ENCODE results near the gene AICDA.
"Not testable (repeated sequence)": the region's sequence is repeated elsewhere in the genome, so short reads cannot be mapped to it uniquely, and the experiment has no call there.

AICDA gene

DNA sequence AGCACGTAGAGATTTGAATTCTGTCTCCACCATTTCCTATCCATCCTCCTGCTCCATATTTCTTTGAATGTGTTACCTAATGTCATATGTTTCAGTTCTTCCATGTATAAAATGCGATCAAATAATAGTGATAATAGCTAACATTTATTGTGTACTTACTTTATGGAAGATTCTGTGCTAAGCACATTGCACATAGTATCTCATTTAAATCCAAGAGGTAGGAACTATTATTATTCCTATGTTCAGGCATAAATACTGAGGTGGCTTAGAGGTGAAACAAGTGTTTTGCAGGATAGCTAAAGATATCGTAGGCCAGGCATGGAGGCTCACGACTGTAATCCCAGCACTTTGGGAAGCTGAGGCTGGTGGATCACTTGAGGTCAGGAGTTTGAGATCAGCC is 17.5 kb upstream of the AICDA start:
- Mint-ChIP-seq H3K4me3 (no peak overlapping the region), H3K36me3 (no peaks in the 10 kb centered on the region), H3K27ac (no peak overlapping the region), H3K4me1 (peaks cover 6% of the 10 kb centered on the region), H3K9me3 (no peaks in the 10 kb centered on the region)
- ATAC-seq (no peak), DNase-seq (ENCODE audit: low spot score in 2 of 2) (no peak)

DNA sequence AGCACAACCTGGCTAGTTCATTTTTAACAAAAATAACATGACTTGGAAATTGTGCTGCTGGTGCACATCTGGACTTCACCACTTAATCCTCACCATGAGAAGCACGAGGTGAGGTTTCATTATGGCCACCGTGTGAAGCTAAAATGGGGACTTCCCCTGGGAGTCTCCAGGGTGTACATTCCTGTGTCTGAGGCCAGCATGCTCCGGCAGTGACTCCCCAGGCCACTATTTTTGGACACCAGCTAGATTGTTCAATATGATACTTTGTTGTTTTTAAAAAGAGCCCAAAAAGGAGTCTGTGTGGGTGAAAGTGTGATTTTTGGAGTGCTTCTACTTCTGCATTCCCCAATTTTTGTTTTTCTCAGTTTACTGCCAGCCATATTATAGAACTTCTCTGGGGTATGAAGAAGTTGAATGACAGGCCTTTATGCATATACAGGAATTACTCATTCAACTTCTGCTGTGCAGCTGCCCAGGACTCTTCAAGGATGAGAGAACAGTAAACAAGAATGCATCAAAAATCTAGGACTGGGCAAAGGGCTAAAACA is 16.9 kb upstream of the AICDA start:
- Mint-ChIP-seq H3K9me3 (no peaks in the 10 kb centered on the region), H3K4me1 (peaks cover 6% of the 10 kb centered on the region), H3K4me3 (no peak overlapping the region), H3K36me3 (no peaks in the 10 kb centered on the region), H3K27ac (no peak overlapping the region)
- ATAC-seq = peak; percentile 59
- DNase-seq (ENCODE audit: low spot score in 2 of 2) = no peak

DNA sequence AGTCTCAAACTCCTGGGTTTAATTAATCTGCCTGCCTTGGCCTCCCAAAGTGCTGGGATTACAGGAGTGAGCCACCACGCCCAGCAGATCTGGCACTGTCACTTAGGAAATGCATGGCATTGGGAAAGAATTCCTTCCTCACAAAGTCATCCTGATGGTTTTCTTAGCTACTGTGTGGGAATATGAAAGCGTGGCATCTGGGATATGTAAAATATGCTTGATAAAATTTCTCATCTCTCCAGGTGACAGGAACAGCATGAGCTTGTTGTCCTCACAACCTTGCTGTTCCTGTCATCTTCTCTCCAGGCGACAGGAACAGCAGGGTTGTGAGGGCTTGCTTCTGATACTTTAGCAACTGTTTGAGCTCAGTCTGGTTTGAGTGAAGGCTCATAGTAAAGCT is 16.1 kb upstream of the AICDA start:
- H3K27ac Mint-ChIP-seq = no peak overlapping the region
- no peak for ATAC-seq
- H3K9me3 Mint-ChIP-seq = no peaks in the 10 kb centered on the region
- no peak for DNase-seq (ENCODE audit: low spot score in 2 of 2)
- peaks cover 6% of the 10 kb centered on the region for H3K4me1 Mint-ChIP-seq
- no peak overlapping the region for H3K4me3 Mint-ChIP-seq
- no peaks in the 10 kb centered on the region for H3K36me3 Mint-ChIP-seq

DNA sequence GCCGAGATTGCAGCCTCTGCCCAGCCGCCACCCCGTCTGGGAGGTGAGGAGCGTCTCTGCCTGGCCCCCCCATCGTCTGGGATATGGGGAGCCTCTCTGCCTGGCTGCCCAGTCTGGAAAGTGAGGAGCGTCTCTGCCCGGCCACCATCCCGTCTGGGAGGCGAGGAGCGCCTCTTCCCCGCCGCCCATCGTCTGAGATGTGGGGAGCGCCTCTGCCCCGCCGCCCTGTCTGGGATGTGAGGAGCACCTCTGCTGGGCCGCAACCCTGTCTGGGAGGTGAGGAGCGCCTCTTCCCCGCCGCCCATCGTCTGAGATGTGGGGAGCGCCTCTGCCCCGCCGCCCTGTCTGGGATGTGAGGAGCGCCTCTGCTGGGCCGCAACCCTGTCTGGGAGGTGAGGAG is 12.1 kb upstream of the AICDA start:
- not testable (repeated sequence) for ATAC-seq; DNase-seq (ENCODE audit: low spot score in 2 of 2); H3K4me1 Mint-ChIP-seq; H3K4me3 Mint-ChIP-seq; H3K36me3 Mint-ChIP-seq; H3K27ac Mint-ChIP-seq; H3K9me3 Mint-ChIP-seq

DNA sequence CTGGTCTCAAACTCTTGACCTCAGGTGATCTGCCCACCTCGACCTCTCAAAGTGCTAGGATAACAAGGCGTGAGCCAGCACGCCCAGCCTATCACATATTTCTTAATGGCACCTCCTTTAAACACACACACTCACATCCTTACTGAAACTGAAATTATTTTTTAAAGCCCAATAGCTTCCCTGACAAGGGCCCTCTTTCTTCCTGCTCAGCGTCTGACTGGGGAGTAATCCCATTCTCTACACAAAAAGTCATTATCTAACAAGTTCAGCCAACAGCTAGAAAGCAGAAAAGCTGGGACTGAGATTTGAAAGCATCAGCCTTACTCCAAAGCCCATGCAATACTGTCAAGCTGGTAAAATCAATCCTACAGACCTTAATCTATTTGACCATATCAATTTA is 10.0 kb upstream of the AICDA start:
- ATAC-seq (no peak), DNase-seq (ENCODE audit: low spot score in 2 of 2) (no peak)
- H3K36me3 Mint-ChIP-seq = no peaks in the 10 kb centered on the region
- no peak overlapping the region for H3K4me3 Mint-ChIP-seq
- H3K9me3 Mint-ChIP-seq = no peaks in the 10 kb centered on the region
- H3K27ac Mint-ChIP-seq = no peak overlapping the region
- H3K4me1 Mint-ChIP-seq = peaks cover 6% of the 10 kb centered on the region

DNA sequence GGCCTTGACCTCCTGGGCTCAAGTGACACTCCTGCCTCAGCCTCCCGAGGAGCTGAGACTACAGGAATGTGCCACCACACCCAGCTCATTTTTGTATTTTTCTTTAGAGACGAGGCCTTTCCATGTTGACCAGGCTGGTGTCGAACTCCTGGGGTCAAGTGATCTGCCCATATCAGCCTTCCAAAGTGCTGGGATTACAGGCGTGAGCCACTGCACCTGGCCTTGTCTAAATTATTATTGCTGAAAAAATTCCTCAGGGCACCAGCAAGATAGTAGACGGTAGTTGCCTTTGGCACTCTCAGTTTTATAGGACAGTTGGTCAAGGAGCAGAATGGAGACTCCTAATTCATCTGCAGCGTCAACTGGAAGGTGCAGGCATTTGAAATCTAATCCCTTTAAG is 2.5 kb upstream of the AICDA start:
- Mint-ChIP-seq H3K9me3 (no peaks in the 10 kb centered on the region), H3K27ac (no peak overlapping the region), H3K4me3 (no peak overlapping the region), H3K36me3 (no peaks in the 10 kb centered on the region), H3K4me1 (peaks cover 6% of the 10 kb centered on the region)
- no peak for ATAC-seq
- DNase-seq (ENCODE audit: low spot score in 2 of 2) = no peak

DNA sequence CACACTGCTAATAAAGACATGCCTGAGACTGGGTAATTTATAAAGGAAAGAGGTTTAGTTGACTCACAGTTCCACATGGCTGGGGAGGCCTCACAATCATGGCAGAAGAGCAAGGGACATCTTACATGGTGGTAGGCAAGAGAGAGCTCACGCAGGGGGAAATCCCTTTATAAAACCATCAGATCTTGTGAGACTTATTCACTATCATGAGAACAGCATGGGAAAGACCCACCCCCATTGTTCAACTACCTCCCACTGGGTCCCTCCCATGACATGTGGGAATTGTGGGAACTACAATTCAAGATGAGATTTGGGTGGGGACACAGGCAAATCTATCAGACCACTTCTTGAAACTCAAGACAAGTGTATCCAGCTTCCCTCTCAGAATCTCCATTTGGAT is 1.2 kb upstream of the AICDA start:
- H3K36me3 Mint-ChIP-seq; ATAC-seq; H3K4me3 Mint-ChIP-seq; H3K27ac Mint-ChIP-seq; H3K9me3 Mint-ChIP-seq; DNase-seq (ENCODE audit: low spot score in 2 of 2); H3K4me1 Mint-ChIP-seq: not testable (repeated sequence)

DNA sequence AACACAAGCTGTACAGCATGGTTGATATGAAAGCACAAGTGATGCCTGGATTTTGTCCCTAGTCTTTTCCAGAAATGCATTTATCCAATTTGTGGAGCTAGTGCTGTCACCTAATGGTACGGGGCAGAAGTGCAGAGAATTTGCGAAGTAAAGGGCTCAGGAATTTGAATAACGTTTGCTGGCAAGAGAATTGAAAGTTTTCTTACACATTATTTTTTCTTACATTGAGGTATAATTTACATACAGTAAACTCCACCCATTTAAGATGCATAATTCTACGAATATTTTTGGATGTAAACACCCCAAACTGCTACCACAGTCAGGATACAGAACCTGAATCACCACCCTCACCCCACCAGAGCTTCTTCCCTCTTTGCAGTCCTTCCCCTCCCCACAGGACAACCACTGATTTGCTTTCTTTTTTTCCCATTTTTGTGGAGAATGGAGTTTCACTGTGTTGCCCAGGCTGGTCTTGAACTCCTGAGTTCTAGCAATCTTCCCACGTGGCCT is 3.5 kb downstream of the AICDA start:
- no peak for ATAC-seq
- Mint-ChIP-seq H3K4me3 (no peak overlapping the region), H3K36me3 (no peaks in the 10 kb centered on the region), H3K27ac (no peak overlapping the region), H3K4me1 (peaks cover 10% of the 10 kb centered on the region), H3K9me3 (no peaks in the 10 kb centered on the region)
- no peak for DNase-seq (ENCODE audit: low spot score in 2 of 2)

DNA sequence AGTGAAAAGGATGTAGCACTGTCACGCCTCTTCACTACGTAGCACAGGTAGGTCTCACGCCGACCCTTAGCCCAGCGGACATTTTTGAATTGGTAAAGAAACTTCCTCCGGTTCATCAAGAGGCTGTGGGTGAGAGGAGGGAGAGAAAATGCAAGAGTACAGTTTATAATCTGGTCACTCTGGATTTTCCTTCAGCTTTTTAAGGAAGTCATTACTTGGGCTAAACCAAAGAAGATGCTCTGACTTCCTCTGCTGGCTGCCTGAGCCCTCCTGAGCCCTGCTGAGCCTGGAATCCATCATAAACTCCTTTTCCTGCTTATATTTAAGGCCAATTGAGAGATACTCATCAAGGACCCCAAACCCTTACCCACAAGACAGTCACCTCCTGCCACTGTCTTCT is 5.8 kb downstream of the AICDA start:
- Mint-ChIP-seq H3K36me3 (no peaks in the 10 kb centered on the region), H3K9me3 (no peaks in the 10 kb centered on the region), H3K27ac (no peak overlapping the region), H3K4me3 (no peak overlapping the region), H3K4me1 (peaks cover 10% of the 10 kb centered on the region)
- DNase-seq (ENCODE audit: low spot score in 2 of 2) = no peak
- no peak for ATAC-seq

DNA sequence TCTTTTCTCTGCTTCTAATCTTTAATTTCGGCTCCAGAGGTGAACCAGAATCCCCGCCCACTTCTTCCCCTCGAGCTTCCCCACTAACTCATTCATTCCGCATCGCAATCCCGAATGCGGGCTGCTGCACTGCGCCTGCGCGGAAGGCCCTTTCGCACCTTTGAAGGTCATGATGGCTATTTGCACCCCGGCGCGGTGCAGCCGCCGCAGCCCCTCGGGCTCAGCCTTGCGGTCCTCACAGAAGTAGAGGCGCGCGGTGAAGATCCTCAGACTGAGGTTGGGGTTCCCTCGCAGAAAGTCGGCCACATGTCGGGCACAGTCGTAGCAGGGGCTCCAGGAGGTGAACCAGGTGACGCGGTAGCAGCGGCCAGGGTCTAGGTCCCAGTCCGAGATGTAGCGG is 7.6 kb downstream of the AICDA start:
- H3K4me1 Mint-ChIP-seq = peaks cover 10% of the 10 kb centered on the region
- ATAC-seq = no peak
- H3K27ac Mint-ChIP-seq = no peak overlapping the region
- H3K4me3 Mint-ChIP-seq = no peak overlapping the region
- H3K9me3 Mint-ChIP-seq = no peaks in the 10 kb centered on the region
- H3K36me3 Mint-ChIP-seq = no peaks in the 10 kb centered on the region
- DNase-seq (ENCODE audit: low spot score in 2 of 2) = no peak

DNA sequence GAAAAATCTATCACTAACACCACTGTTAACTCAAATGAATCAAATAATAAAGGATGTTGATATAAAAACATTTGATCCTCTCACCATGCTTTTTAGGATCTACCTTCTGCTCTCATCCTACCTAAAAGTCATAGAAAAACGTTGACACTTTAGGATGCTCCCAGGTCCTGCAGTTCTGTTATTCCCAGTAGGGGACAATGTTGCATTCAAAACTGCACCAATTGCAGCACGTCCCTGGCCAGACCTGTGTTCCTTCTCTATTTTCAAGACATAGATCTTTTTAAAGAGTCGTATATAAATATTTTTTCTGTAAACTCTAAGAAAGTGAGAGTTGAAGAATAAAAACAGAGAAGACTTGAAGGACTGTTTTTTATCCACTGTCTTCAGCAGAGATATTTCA is 8.8 kb downstream of the AICDA start:
- H3K4me3 Mint-ChIP-seq = no peak overlapping the region
- no peak overlapping the region for H3K27ac Mint-ChIP-seq
- no peak for ATAC-seq

DNA sequence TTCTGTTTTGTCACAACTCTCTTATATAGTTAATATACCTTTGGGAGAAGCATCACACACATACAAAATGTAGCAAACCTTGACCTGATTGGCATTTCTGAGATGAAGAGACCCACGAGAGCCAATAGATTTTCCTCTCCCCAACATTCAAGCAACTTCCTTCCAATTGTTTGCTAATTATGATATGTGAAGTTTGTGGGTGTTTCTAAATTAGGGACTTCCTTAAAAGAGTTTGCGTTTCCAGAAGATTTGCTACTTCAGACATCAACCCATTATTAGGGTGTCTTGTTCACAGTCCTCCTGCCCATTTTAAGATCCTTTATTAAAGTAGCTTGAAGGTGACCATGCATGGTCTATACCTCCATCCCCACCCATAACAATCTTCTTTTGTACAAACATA is 9.4 kb downstream of the AICDA start:
- Mint-ChIP-seq H3K9me3 (no peaks in the 10 kb centered on the region), H3K4me1 (no peaks in the 10 kb centered on the region), H3K27ac (no peak overlapping the region), H3K4me3 (no peak overlapping the region), H3K36me3 (no peaks in the 10 kb centered on the region)
- no peak for DNase-seq (ENCODE audit: low spot score in 2 of 2)
- no peak for ATAC-seq

More for the DNA sequence above, 8.8 kb downstream of the AICDA start:
- Mint-ChIP-seq H3K36me3 (no peaks in the 10 kb centered on the region), H3K4me1 (peaks cover 2% of the 10 kb centered on the region), H3K9me3 (no peaks in the 10 kb centered on the region)
- no peak for DNase-seq (ENCODE audit: low spot score in 2 of 2)

DNA sequence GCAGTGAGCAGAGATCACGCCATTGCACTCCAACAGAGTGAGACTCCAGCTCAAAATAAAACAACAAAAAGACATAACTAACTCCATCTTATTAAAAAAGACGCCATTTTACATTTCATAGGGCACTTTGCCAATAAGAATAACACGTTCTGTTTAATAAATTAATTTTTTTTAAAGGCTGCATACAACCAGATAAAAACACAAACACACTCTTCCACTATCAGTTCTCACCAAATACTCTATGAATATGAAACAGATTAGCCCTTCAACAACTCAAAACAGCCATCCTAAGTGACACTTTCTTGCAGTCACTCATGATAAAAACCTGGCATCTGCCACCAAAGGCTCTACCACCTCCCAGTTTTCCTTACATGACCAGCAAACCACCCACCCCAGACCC is 16.1 kb downstream of the AICDA start:
- no peak for DNase-seq (ENCODE audit: low spot score in 2 of 2)
- H3K36me3 Mint-ChIP-seq = no peaks in the 10 kb centered on the region

DNA sequence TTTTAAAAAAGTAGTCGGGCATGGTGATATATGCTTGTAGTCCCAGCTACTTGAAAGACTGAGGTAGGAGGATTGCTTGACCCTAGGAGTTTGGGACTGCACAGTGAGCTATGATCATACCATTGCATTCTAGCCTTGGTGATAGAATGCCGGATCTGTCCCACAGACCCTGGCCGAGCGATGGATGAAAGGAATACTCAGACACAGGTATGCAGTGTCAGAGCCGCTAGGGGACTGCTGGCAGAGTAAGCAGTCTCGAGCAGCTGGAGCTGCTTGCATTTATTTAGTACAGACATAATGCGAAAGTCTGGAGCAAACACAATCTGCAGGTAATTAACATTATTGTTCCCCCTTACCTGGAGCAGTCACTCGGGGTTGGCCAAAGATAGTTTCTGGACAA is 18.6 kb downstream of the AICDA start:
- H3K4me1 Mint-ChIP-seq = peaks cover 12% of the 10 kb centered on the region
- H3K27ac Mint-ChIP-seq = no peak overlapping the region
- no peak overlapping the region for H3K4me3 Mint-ChIP-seq
- no peak for DNase-seq (ENCODE audit: low spot score in 2 of 2)
- ATAC-seq = no peak
- H3K9me3 Mint-ChIP-seq = no peaks in the 10 kb centered on the region
- H3K36me3 Mint-ChIP-seq = no peaks in the 10 kb centered on the region

More for the DNA sequence above, 16.1 kb downstream of the AICDA start:
- H3K9me3 Mint-ChIP-seq = no peaks in the 10 kb centered on the region
- no peak overlapping the region for H3K27ac Mint-ChIP-seq
- no peaks in the 10 kb centered on the region for H3K4me1 Mint-ChIP-seq
- no peak overlapping the region for H3K4me3 Mint-ChIP-seq
- no peak for ATAC-seq

DNA sequence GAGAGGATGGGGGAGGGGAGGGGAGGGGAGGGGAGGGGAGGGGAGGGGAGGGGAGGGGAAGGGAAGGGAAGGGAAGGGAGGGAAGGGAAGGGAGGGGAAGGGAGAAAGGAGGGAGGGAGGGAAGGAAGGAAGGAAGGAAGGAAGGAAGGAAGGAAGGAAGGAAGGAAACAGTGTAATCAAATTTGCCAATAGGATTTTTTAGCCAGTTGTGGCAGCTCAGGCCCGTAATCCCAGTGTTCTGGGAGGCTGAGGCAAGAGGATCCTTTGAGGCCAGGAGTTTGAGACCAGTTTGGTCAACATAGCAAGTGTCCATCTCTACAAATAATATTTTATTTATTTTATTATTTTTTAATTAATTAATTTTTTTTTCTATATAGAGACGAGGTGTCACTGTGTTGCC is 19.4 kb downstream of the AICDA start:
- Mint-ChIP-seq H3K36me3 (no peaks in the 10 kb centered on the region), H3K4me1 (peaks cover 12% of the 10 kb centered on the region), H3K4me3 (no peak overlapping the region), H3K27ac (no peak overlapping the region), H3K9me3 (no peaks in the 10 kb centered on the region)
- no peak for ATAC-seq
- DNase-seq (ENCODE audit: low spot score in 2 of 2) = no peak

DNA sequence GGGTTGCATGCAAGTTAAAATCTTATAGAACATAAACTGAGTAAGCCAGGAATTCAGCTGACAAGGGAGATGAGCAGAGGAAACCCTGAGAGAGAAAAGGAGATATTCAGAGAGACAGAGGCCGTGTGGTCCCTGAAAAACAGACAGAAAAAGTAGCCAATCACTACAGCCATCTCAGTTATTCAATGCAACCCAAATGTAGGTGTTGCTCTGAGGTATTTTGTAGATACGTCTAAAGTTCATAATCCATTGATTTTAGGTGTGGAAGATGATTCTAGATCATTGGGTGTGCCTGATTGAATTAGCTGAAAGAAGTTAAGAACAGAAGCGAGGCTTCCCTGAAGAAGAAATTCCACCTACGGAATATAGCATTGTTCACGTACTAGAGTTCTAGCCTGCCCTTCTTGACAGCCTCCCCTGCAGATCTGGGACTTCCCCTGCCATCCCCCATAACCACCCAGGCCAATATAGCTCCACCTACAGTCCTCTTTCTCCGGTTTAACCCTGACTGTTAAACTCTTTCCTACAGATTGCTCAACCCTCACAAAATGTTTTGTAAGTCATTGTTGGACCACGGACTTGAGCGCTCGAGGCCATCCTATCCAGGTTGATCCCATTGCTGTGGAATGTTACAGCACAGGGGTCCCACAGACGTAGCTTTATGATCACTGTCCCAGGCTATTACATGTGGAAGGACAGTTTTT is 21.7 kb downstream of the AICDA start:
- Mint-ChIP-seq H3K9me3 (no peaks in the 10 kb centered on the region), H3K27ac (no peak overlapping the region), H3K36me3 (no peaks in the 10 kb centered on the region), H3K4me1 (peaks cover 12% of the 10 kb centered on the region), H3K4me3 (no peak overlapping the region)
- DNase-seq (ENCODE audit: low spot score in 2 of 2) (no peak), ATAC-seq (peak; percentile 84)

All from stimulated activated effector memory CD8-positive, alpha-beta T cell treated with anti-CD3 and anti-CD28 coated beads, Interleukin-12 subunit alpha, Interleukin-12 subunit beta, amount 100 ng/mL, for 72 hours (primary cell).